Cortex of kidney (tissue), 1 donor: ENCODE data around the gene DDX31.

Source experiments
- DNase-seq: peaks from one replicate; lab custom pipeline; 2025; lab: John Stamatoyannopoulos, UW

DDX31 gene

DNA sequence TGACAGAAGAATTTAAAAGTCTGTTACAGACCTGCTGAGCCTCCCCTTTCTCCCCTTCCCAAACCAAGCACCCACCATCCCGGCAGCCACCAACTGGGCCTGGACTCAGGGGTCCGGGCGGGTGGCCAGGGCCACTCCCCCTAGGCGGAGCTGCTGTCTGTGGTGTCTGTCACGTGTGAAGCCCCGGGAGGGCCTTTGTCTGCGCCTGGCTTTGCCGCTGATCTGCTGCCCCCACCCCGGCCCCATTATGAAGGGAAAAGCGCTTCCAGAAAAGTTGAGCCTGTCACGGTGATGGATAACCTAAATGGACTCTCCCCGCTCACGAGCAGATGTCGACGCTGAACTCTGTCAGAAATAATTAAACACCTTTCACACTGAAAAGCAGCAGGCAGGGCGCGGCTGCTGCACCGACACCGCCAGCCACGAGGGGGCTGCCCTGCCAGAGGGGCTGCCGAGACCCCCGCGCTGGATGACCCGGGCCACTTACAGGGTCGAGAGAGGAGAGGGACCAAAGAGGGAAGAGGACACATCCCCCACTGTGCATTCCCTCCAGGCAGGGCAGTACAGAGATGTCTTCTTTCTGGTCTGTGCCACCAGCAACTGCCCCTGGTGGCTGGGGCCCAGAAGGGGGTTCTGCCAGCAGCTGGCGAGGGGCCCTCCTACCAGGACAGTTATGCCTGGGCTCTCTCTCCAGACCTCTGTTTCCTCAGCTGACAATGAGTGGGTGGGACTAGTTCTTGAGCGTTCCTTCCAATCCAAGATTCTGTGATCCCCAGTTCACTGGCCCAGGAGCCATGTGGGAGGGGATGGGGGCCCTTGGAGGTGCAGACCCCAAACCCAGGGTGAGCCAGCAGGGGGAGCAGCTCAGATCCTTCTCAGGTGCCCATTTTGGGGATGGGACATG is 123.4 kb downstream of the DDX31 start:
- DNase-seq: no peak

DNA sequence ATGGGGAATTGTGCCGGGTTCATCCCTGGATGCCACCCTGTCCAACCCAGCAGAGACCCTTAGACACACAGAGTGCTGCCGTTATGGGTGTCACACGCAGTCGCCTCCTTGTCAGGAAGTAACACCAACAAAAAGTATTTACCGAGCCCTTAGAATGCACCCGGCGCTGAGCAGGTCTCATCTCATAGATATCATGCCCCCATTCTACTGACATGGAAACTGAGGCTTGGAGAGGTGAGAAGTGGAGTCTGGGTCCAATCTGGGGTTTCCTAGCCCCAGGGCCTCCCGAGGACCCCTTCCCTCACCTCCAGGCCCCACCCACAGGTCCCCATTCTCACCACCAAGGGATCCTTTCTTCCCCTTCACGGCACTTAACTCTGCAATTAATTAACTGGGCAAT is 124.2 kb downstream of the DDX31 start:
- DNase-seq: no peak

GRCh38 chr9:132543960-132544359 is 125.8 kb downstream of the DDX31 start:
- no peak for DNase-seq

GRCh38 chr9:132543251-132543650 is 126.5 kb downstream of the DDX31 start:
- no peak for DNase-seq
